SK-N-SH (cell line): Measurements from ENCODE around the gene DEFB131B.
"Not testable (repeated sequence)": the region's sequence is repeated elsewhere in the genome, so short reads cannot be mapped to it uniquely, and the experiment has no call there.

Source experiments
- FOSL2 ChIP-seq: IDR thresholded peaks from 2 replicates; pipeline ENCODE4 v1.4.0; 2012; ENCODE audit warnings: low read depth, mild to moderate bottlenecking, moderate library complexity, borderline replicate concordance
- POLR2AphosphoS5 ChIP-seq: IDR thresholded peaks from 2 replicates; pipeline ENCODE4 v1.6.1; 2012; ENCODE audit warnings: low read depth, low read length
- TAF1 ChIP-seq: IDR thresholded peaks from 2 replicates; pipeline ENCODE4 v1.6.1; 2012; ENCODE audit warnings: low read depth, mild to moderate bottlenecking, low read length, moderate library complexity, borderline replicate concordance
- TF ChIP-seq, protein P1 (sequence below): fragments of 200-600 bp; sonication (generic); IDR thresholded peaks from 2 replicates; pipeline ENCODE4 v1.6.1; 2017; ENCODE audit warnings: antibody characterized with exemption, mild to moderate bottlenecking, moderate library complexity
- TF ChIP-seq, protein P2 (sequence below): IDR thresholded peaks from 2 replicates; pipeline ENCODE4 v1.4.0; 2012; ENCODE audit warnings: low read depth
- TF ChIP-seq, protein P3 (sequence below): fragments of 150-350 bp; IDR thresholded peaks from 2 replicates; pipeline ENCODE4 v1.6.1; 2016; ENCODE audit warnings: mild to moderate bottlenecking, low read depth, low read length
- TF ChIP-seq, protein P4 (sequence below): IDR thresholded peaks from 2 replicates; pipeline ENCODE4 v1.6.1; 2012; ENCODE audit warnings: mild to moderate bottlenecking, low read depth, low read length, moderate library complexity

DNA sequence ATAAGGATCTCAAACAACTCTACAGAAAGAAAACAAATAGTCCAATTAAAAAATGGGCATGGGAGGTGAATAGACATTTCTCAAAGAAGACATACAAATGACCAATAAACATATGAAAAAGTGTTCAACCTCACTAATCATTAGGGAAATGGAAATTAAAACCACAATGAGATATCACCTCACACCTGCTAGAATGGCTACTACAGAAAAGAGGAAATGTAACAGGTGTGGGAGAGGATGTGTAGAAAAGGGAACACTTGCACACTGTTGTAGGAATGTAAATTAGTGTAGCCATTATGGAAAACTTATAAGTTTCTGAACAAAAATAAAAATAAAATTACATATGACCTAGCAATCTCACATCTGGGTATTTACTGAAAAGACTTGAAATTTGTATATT lies 7.6 kb upstream of the DEFB131B start:
- TF ChIP-seq, protein P1, sequence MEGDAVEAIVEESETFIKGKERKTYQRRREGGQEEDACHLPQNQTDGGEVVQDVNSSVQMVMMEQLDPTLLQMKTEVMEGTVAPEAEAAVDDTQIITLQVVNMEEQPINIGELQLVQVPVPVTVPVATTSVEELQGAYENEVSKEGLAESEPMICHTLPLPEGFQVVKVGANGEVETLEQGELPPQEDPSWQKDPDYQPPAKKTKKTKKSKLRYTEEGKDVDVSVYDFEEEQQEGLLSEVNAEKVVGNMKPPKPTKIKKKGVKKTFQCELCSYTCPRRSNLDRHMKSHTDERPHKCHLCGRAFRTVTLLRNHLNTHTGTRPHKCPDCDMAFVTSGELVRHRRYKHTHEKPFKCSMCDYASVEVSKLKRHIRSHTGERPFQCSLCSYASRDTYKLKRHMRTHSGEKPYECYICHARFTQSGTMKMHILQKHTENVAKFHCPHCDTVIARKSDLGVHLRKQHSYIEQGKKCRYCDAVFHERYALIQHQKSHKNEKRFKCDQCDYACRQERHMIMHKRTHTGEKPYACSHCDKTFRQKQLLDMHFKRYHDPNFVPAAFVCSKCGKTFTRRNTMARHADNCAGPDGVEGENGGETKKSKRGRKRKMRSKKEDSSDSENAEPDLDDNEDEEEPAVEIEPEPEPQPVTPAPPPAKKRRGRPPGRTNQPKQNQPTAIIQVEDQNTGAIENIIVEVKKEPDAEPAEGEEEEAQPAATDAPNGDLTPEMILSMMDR: not testable (repeated sequence)
- TF ChIP-seq FOSL2, TAF1, POLR2AphosphoS5: not testable (repeated sequence)
- TF ChIP-seq, protein P2, sequence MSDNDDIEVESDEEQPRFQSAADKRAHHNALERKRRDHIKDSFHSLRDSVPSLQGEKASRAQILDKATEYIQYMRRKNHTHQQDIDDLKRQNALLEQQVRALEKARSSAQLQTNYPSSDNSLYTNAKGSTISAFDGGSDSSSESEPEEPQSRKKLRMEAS: not testable (repeated sequence)
- TF ChIP-seq, protein P3, sequence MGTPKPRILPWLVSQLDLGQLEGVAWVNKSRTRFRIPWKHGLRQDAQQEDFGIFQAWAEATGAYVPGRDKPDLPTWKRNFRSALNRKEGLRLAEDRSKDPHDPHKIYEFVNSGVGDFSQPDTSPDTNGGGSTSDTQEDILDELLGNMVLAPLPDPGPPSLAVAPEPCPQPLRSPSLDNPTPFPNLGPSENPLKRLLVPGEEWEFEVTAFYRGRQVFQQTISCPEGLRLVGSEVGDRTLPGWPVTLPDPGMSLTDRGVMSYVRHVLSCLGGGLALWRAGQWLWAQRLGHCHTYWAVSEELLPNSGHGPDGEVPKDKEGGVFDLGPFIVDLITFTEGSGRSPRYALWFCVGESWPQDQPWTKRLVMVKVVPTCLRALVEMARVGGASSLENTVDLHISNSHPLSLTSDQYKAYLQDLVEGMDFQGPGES: not testable (repeated sequence)
- TF ChIP-seq, protein P4, sequence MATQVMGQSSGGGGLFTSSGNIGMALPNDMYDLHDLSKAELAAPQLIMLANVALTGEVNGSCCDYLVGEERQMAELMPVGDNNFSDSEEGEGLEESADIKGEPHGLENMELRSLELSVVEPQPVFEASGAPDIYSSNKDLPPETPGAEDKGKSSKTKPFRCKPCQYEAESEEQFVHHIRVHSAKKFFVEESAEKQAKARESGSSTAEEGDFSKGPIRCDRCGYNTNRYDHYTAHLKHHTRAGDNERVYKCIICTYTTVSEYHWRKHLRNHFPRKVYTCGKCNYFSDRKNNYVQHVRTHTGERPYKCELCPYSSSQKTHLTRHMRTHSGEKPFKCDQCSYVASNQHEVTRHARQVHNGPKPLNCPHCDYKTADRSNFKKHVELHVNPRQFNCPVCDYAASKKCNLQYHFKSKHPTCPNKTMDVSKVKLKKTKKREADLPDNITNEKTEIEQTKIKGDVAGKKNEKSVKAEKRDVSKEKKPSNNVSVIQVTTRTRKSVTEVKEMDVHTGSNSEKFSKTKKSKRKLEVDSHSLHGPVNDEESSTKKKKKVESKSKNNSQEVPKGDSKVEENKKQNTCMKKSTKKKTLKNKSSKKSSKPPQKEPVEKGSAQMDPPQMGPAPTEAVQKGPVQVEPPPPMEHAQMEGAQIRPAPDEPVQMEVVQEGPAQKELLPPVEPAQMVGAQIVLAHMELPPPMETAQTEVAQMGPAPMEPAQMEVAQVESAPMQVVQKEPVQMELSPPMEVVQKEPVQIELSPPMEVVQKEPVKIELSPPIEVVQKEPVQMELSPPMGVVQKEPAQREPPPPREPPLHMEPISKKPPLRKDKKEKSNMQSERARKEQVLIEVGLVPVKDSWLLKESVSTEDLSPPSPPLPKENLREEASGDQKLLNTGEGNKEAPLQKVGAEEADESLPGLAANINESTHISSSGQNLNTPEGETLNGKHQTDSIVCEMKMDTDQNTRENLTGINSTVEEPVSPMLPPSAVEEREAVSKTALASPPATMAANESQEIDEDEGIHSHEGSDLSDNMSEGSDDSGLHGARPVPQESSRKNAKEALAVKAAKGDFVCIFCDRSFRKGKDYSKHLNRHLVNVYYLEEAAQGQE: not testable (repeated sequence)
